Fibroblast of lung (primary cell): ENCODE data around the gene ACTR3.

Source experiments
- CTCF ChIP-seq, 2 donors: IDR thresholded peaks in 1 of 2; conservative IDR thresholded peaks in 1 of 2; 1 replicate in 1 of 2; 2 replicates in 1 of 2; pipeline ENCODE4 v1.5.1; 2011 to 2012; ENCODE audit warnings: low read length in 2 of 2, control low read depth in 1 of 2, inconsistent platforms in 1 of 2, low read depth in 1 of 2, mild to moderate bottlenecking in 1 of 2
- EZH2 ChIP-seq: IDR thresholded peaks from 2 replicates; pipeline ENCODE4 v1.5.1; 2012; ENCODE audit warnings: low read length, control low read depth, mild to moderate bottlenecking; ENCODE audit errors: missing control alignments

DNA sequence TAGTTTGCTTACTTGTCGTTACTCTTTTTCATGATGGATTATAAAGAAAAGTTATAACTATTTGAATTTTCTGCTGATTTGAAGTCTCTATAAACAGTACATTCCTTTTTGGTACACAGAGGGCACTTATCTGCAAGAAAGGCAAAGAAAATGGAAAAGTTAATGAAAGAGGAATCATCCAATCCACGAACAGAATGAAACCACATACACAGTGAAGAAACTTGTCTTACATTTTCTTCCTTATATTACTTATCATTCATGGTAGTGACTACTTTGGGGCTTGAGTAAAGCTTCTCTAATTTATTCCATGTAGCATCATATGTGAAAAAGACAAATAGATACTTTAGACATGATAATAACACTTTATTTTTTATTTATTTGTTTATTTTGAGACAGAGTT lies 14.8 kb upstream of the ACTR3 start:
- TF ChIP-seq CTCF (conservative IDR thresholded peaks at IDR 0.05 in 1 of 2, IDR thresholded peaks at IDR 0.05 in 1 of 2; ENCODE audit: low read depth in 1 of 2, low read length in 2 of 2) (no peak), EZH2 (no peak)
